OCI-LY7 (cell line): ENCODE measurements around the gene TIGIT.

Source experiments
- EZH2phosphoT487 ChIP-seq: fragments of 200-600 bp; sonication (generic); IDR thresholded peaks from 2 replicates; pipeline ENCODE4 v1.6.1; 2018; ENCODE audit warnings: low read depth, borderline replicate concordance, mild to moderate bottlenecking, mixed run types, antibody characterized with exemption, low read length, moderate library complexity, mixed read lengths
- TF ChIP-seq, protein P1 (sequence below): fragments of 200-600 bp; sonication (generic); conservative IDR thresholded peaks from 2 replicates; pipeline ENCODE4 v1.5.1; 2014; ENCODE audit warnings: mild to moderate bottlenecking, antibody characterized with exemption, low read length, moderate library complexity, mixed read lengths

DNA sequence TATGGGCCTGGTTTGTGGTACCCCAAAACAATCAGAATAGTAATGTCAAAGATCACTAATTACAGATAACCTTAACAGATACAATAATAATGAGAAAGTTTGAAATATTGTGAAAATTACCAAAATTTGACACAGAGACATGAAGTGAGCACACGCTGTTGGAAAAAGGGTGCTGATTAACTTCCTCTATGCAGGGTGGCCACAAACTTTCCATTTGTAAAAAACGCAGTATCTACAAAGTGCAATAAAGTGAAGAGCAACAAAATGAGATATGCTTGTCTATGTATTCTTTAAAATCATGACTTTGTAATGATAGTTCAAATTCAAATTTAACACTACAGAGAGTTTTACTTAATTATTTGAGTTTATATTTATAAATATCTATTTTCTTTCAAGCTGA, 7.6 kb upstream of the TIGIT start:
- TF ChIP-seq, protein P1, sequence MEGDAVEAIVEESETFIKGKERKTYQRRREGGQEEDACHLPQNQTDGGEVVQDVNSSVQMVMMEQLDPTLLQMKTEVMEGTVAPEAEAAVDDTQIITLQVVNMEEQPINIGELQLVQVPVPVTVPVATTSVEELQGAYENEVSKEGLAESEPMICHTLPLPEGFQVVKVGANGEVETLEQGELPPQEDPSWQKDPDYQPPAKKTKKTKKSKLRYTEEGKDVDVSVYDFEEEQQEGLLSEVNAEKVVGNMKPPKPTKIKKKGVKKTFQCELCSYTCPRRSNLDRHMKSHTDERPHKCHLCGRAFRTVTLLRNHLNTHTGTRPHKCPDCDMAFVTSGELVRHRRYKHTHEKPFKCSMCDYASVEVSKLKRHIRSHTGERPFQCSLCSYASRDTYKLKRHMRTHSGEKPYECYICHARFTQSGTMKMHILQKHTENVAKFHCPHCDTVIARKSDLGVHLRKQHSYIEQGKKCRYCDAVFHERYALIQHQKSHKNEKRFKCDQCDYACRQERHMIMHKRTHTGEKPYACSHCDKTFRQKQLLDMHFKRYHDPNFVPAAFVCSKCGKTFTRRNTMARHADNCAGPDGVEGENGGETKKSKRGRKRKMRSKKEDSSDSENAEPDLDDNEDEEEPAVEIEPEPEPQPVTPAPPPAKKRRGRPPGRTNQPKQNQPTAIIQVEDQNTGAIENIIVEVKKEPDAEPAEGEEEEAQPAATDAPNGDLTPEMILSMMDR: no peak
- no peak for TF ChIP-seq EZH2phosphoT487
